ENCODE data around the gene COX4I1. TPM values are rescaled to one million over a fixed set of nuclear protein-coding genes. Genes with fewer than 3 reads are reported as not detected.

Gene COX4I1
- total RNA-seq, 2 donors from 2014 or later, result 436 to 471 TPM

- Mint-ChIP-seq H3K9me3 (no peaks in the 10 kb centered on the region), H3K36me3 (ENCODE audit: low read depth) (no peaks in the 10 kb centered on the region), H3K27me3 (ENCODE audit: insufficient read depth) (peaks cover 6% of the 10 kb centered on the region), H3K4me3 (no peak overlapping the region), H3K4me1 (peaks cover 4% of the 10 kb centered on the region), H3K27ac (no peak overlapping the region)
- no peak for TF ChIP-seq CTCF (conservative IDR thresholded peaks at IDR 0.05)
- WGBS, 2 experiments (ENCODE audit: insufficient coverage in 1 of 2, insufficient read length in 1 of 2), result 100% methylated on average over 1 of the region's 1 CpG; no CpG with 5 or more reads in 1 of the 2 experiments
- Histone ChIP-seq H3K27me3 (ENCODE audit: control insufficient read depth, insufficient read depth, low read length, poor library complexity, severe bottlenecking) (no peaks in the 10 kb centered on the region), H3K4me3 (ENCODE audit: low read length) (no peak overlapping the region), H3K27ac (ENCODE audit: low read depth, low read length) (no peak overlapping the region), H3K36me3 (ENCODE audit: control insufficient read depth, insufficient read depth, low read length) (no peaks in the 10 kb centered on the region), H3K9ac (ENCODE audit: extremely low read depth, low read length, poor library complexity, severe bottlenecking) (no peak overlapping the region), H3K9me3 (ENCODE audit: control insufficient read depth, low read length) (peaks cover 5% of the 10 kb centered on the region), H3K4me1 (ENCODE audit: control insufficient read depth, insufficient read depth, low read length) (no peaks in the 10 kb centered on the region)
- no peak for DNase-seq
Observed at GRCh38 chr16:85854935-85855334, 55.4 kb downstream of the COX4I1 start.

GRCh38 chr16:85856079-85856478 lies 56.6 kb downstream of the COX4I1 start:
- Histone ChIP-seq H3K27ac (ENCODE audit: low read depth, low read length) (no peak overlapping the region), H3K9me3 (ENCODE audit: control insufficient read depth, low read length) (peaks cover 5% of the 10 kb centered on the region), H3K4me1 (ENCODE audit: control insufficient read depth, insufficient read depth, low read length) (no peaks in the 10 kb centered on the region), H3K27me3 (ENCODE audit: control insufficient read depth, insufficient read depth, low read length, poor library complexity, severe bottlenecking) (no peaks in the 10 kb centered on the region), H3K9ac (ENCODE audit: extremely low read depth, low read length, poor library complexity, severe bottlenecking) (no peak overlapping the region), H3K36me3 (ENCODE audit: control insufficient read depth, insufficient read depth, low read length) (no peaks in the 10 kb centered on the region), H3K4me3 (ENCODE audit: low read length) (no peak overlapping the region)
- H3K4me1 Mint-ChIP-seq, result no peaks in the 10 kb centered on the region
- H3K27me3 Mint-ChIP-seq (ENCODE audit: insufficient read depth), result peaks cover 6% of the 10 kb centered on the region
- H3K36me3 Mint-ChIP-seq (ENCODE audit: low read depth), result no peaks in the 10 kb centered on the region
- TF ChIP-seq CTCF (conservative IDR thresholded peaks at IDR 0.05), result no peak
- no peak overlapping the region for H3K27ac Mint-ChIP-seq
- no peaks in the 10 kb centered on the region for H3K9me3 Mint-ChIP-seq
- DNase-seq, result peak; percentile 3
- H3K4me3 Mint-ChIP-seq, result no peak overlapping the region
- whole genome bisulfite sequencing, 2 experiments (ENCODE audit: insufficient coverage in 1 of 2, insufficient read length in 1 of 2), result 89 to 95% methylated on average over 5 to 6 of the region's 6 CpGs

GRCh38 chr16:85856585-85856984 lies 57.1 kb downstream of the COX4I1 start:
- Histone ChIP-seq H3K27me3 (ENCODE audit: control insufficient read depth, insufficient read depth, low read length, poor library complexity, severe bottlenecking) (no peaks in the 10 kb centered on the region), H3K36me3 (ENCODE audit: control insufficient read depth, insufficient read depth, low read length) (no peaks in the 10 kb centered on the region), H3K27ac (ENCODE audit: low read depth, low read length) (no peak overlapping the region), H3K4me3 (ENCODE audit: low read length) (no peak overlapping the region), H3K4me1 (ENCODE audit: control insufficient read depth, insufficient read depth, low read length) (no peaks in the 10 kb centered on the region), H3K9ac (ENCODE audit: extremely low read depth, low read length, poor library complexity, severe bottlenecking) (no peak overlapping the region), H3K9me3 (ENCODE audit: control insufficient read depth, low read length) (peaks cover 5% of the 10 kb centered on the region)
- Mint-ChIP-seq H3K9me3 (no peaks in the 10 kb centered on the region), H3K4me3 (no peak overlapping the region), H3K27ac (no peak overlapping the region), H3K4me1 (no peaks in the 10 kb centered on the region), H3K27me3 (ENCODE audit: insufficient read depth) (peaks cover 6% of the 10 kb centered on the region), H3K36me3 (ENCODE audit: low read depth) (no peaks in the 10 kb centered on the region)
- 88 to 93% methylated on average over 2 to 4 of the region's 5 CpGs for WGBS, 2 experiments (ENCODE audit: insufficient coverage in 1 of 2, insufficient read length in 1 of 2)
- DNase-seq, result peak; percentile 17
- no peak for TF ChIP-seq CTCF (conservative IDR thresholded peaks at IDR 0.05)

Other genes with a start within 250 kb of the COX4I1 start
- 100 to 1,000 TPM; 108 to 128 TPM for gene GSE1, start 186.4 kb upstream of the COX4I1 start, total RNA-seq
- gene GINS2, start 110.7 kb upstream of the COX4I1 start, total RNA-seq, result 10 to 100 TPM; 32.8 to 42.3 TPM
- 1 to 10 TPM; 3.6 to 7.4 TPM for gene C16orf74, start 48.6 kb upstream of the COX4I1 start, total RNA-seq
- 10 to 100 TPM; 60.1 to 67.6 TPM for gene EMC8, start 151 bp upstream of the COX4I1 start, total RNA-seq
- under 1 TPM; 0.24 to 0.75 TPM for gene IRF8, start 99.5 kb downstream of the COX4I1 start, total RNA-seq

Data from endodermal cell (in vitro differentiated cells).